ENCODE measurements around the gene STXBP6. TPM values are rescaled to one million over a fixed set of nuclear protein-coding genes. Genes with fewer than 3 reads are reported as not detected.

STXBP6 gene
- total RNA-seq, 1 donor from 2014 or later, result 6.8 TPM

DNA sequence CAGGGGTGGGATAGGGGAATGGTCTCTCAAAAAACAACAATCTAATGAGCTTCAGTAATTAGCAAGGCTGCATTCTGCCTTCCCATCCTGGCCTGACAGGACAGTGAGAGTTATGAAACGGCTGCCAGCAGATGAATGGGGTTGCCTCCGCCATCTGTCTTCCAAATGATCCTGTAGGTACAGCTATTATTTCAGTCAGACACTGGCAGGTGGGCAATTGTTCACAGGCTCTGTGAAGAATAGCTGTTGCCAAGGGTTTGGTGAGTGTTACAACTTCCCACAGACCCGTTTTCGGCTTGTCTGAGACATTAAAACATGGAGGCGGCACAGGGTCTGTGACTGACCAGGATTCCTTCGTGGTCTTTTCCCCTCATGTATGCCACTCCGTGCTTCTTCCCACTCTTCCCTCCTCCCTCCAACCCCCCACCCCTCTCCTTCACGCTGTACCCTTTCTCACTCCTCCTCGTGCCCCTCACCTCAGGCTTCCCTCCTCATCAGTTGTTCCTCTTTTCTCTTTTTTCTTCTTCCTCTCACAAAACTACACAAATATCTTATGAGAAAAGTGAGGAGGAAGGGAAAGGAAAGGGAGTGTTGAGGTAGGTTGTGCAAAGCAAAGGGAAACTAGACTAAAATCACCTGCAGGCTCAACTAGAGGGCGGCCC is 255.2 kb downstream of the STXBP6 start:
- peaks cover 4% of the 10 kb centered on the region for H3K27me3 Mint-ChIP-seq (ENCODE audit: low read depth)
- peaks cover 4% of the 10 kb centered on the region for H3K4me1 Mint-ChIP-seq
- H3K27ac Mint-ChIP-seq (ENCODE audit: unreplicated experiment), result no peak overlapping the region
- H3K4me3 Mint-ChIP-seq, result no peak overlapping the region
- no peaks in the 10 kb centered on the region for H3K36me3 Mint-ChIP-seq (ENCODE audit: low read depth)
- H3K9me3 Mint-ChIP-seq, result peaks cover 2% of the 10 kb centered on the region
- TF ChIP-seq, protein P1, sequence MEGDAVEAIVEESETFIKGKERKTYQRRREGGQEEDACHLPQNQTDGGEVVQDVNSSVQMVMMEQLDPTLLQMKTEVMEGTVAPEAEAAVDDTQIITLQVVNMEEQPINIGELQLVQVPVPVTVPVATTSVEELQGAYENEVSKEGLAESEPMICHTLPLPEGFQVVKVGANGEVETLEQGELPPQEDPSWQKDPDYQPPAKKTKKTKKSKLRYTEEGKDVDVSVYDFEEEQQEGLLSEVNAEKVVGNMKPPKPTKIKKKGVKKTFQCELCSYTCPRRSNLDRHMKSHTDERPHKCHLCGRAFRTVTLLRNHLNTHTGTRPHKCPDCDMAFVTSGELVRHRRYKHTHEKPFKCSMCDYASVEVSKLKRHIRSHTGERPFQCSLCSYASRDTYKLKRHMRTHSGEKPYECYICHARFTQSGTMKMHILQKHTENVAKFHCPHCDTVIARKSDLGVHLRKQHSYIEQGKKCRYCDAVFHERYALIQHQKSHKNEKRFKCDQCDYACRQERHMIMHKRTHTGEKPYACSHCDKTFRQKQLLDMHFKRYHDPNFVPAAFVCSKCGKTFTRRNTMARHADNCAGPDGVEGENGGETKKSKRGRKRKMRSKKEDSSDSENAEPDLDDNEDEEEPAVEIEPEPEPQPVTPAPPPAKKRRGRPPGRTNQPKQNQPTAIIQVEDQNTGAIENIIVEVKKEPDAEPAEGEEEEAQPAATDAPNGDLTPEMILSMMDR (conservative IDR thresholded peaks at IDR 0.05), result no peak
- DNase-seq (ENCODE audit: low read depth, low spot score), result no peak

GRCh38 chr14:24790196-24790595 is 259.8 kb downstream of the STXBP6 start:
- H3K9me3 Mint-ChIP-seq, result peaks cover 6% of the 10 kb centered on the region
- no peak overlapping the region for H3K4me3 Mint-ChIP-seq
- peaks cover 19% of the 10 kb centered on the region for H3K27me3 Mint-ChIP-seq (ENCODE audit: low read depth)
- H3K27ac Mint-ChIP-seq (ENCODE audit: unreplicated experiment), result no peak overlapping the region
- no peaks in the 10 kb centered on the region for H3K36me3 Mint-ChIP-seq (ENCODE audit: low read depth)
- DNase-seq (ENCODE audit: low read depth, low spot score), result no peak
- H3K4me1 Mint-ChIP-seq, result no peaks in the 10 kb centered on the region
- TF ChIP-seq, protein P1 (conservative IDR thresholded peaks at IDR 0.05), result no peak

DNA sequence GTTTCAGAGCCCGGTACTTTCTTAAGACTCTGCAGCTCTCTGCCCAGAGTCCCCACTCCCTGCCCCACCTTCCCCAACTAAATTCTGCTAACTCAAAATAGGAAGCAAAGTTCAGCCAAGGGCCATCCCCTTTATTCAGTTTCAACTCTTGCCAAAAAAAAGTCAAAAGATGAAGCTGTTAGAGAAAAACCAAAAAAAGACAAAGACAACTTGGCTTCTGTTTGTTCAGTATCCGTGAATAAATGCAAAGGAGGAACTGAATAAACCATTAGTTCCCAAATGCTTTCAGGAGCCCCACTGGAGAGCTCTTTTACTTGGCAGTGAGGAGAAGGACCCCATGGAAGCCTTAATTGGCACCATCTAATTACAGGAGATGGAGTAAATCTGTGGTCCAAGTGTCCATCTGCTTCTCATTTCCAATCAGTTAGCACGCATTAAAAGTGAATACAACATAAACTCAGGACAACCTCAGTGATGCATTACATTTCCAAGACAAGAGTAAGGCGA is 260.5 kb downstream of the STXBP6 start:
- Mint-ChIP-seq H3K4me1 (no peaks in the 10 kb centered on the region), H3K36me3 (ENCODE audit: low read depth) (no peaks in the 10 kb centered on the region), H3K9me3 (peaks cover 6% of the 10 kb centered on the region), H3K27ac (ENCODE audit: unreplicated experiment) (no peak overlapping the region), H3K27me3 (ENCODE audit: low read depth) (peaks cover 19% of the 10 kb centered on the region), H3K4me3 (no peak overlapping the region)
- TF ChIP-seq, protein P1 (conservative IDR thresholded peaks at IDR 0.05), result no peak
- no peak for DNase-seq (ENCODE audit: low read depth, low spot score)

- H3K4me3 Mint-ChIP-seq, result no peak overlapping the region
- H3K27me3 Mint-ChIP-seq (ENCODE audit: low read depth), result peaks cover 20% of the 10 kb centered on the region
- TF ChIP-seq, protein P1 (conservative IDR thresholded peaks at IDR 0.05), result no peak
- no peaks in the 10 kb centered on the region for H3K36me3 Mint-ChIP-seq (ENCODE audit: low read depth)
- DNase-seq (ENCODE audit: low read depth, low spot score), result no peak
- no peaks in the 10 kb centered on the region for H3K4me1 Mint-ChIP-seq
- H3K9me3 Mint-ChIP-seq, result peaks cover 3% of the 10 kb centered on the region
- H3K27ac Mint-ChIP-seq (ENCODE audit: unreplicated experiment), result no peak overlapping the region
These were observed 264.2 kb downstream of the STXBP6 start for GRCh38 chr14:24785698-24786097.

GRCh38 chr14:24784981-24785380 is 265.0 kb downstream of the STXBP6 start:
- H3K4me1 Mint-ChIP-seq, result no peaks in the 10 kb centered on the region
- no peak overlapping the region for H3K27ac Mint-ChIP-seq (ENCODE audit: unreplicated experiment)
- H3K9me3 Mint-ChIP-seq, result peaks cover 3% of the 10 kb centered on the region
- H3K27me3 Mint-ChIP-seq (ENCODE audit: low read depth), result peaks cover 20% of the 10 kb centered on the region
- DNase-seq (ENCODE audit: low read depth, low spot score), result no peak
- H3K4me3 Mint-ChIP-seq, result no peak overlapping the region
- TF ChIP-seq, protein P1 (conservative IDR thresholded peaks at IDR 0.05), result no peak
- H3K36me3 Mint-ChIP-seq (ENCODE audit: low read depth), result no peaks in the 10 kb centered on the region
